ENCODE results near the gene KIAA1210. TPM values are rescaled to one million over a fixed set of nuclear protein-coding genes. Genes with fewer than 3 reads are reported as not detected.

KIAA1210 gene
- total and polyA plus RNA-seq, 9 donors: 0.04 to 1.7 (median 0.42) TPM; not detected in 1

- DNase-seq: peak; percentile 21 to 59 (median 34)
- 47 to 54% (median 51%) methylated on average over 42 of the region's 42 CpGs for WGBS, 3 donors
- Histone ChIP-seq H3K36me3 (no peaks in the 10 kb centered on the region), H3K9me3 (no peaks in the 10 kb centered on the region), H3K27ac (no peak overlapping the region), H3K4me1 (ENCODE audit: insufficient read depth) (no peaks in the 10 kb centered on the region), H3K4me3 (no peak overlapping the region), H3K27me3 (no peaks in the 10 kb centered on the region)
- TF ChIP-seq POLR2A (IDR thresholded peaks at IDR 0.05) (no peak), CTCF (IDR thresholded peaks at IDR 0.05) (no peak), EP300 (IDR thresholded peaks at IDR 0.05) (no peak)
- intact Hi-C loops (cut with DNase I): no loop called here
Measured at GRCh38 chrX:119150163-119151050, 22.8 kb upstream of the KIAA1210 start.

- H3K27me3 ChIP-seq: no peaks in the 10 kb centered on the region
- intact Hi-C loops (cut with DNase I): no loop called here
- H3K36me3 ChIP-seq: no peaks in the 10 kb centered on the region
- H3K4me1 ChIP-seq (ENCODE audit: insufficient read depth): no peaks in the 10 kb centered on the region
- TF ChIP-seq EP300 (IDR thresholded peaks at IDR 0.05) (no peak), POLR2A (IDR thresholded peaks at IDR 0.05) (no peak), CTCF (IDR thresholded peaks at IDR 0.05) (no peak)
- no peak for DNase-seq
- H3K27ac ChIP-seq: no peak overlapping the region
- WGBS, 3 donors: 67 to 79% (median 71%) methylated on average over 4 of the region's 4 CpGs
- H3K4me3 ChIP-seq: no peak overlapping the region
- H3K9me3 ChIP-seq: no peaks in the 10 kb centered on the region
Measured at GRCh38 chrX:119147486-119147885, 19.9 kb upstream of the KIAA1210 start.

GRCh38 chrX:119145241-119145653, 17.6 kb upstream of the KIAA1210 start:
- Histone ChIP-seq H3K4me1 (ENCODE audit: insufficient read depth) (no peaks in the 10 kb centered on the region), H3K9me3 (no peaks in the 10 kb centered on the region), H3K4me3 (no peak overlapping the region), H3K36me3 (no peaks in the 10 kb centered on the region), H3K27ac (no peak overlapping the region), H3K27me3 (no peaks in the 10 kb centered on the region)
- intact Hi-C loops (cut with DNase I): no loop called here
- no peak for DNase-seq
- WGBS, 3 donors: 30 to 33% (median 30%) methylated on average over 5 of the region's 5 CpGs
- no peak for TF ChIP-seq POLR2A (IDR thresholded peaks at IDR 0.05)
- peak in 1 of 3 donors; percentile 9 for TF ChIP-seq CTCF (IDR thresholded peaks at IDR 0.05)
- no peak for TF ChIP-seq EP300 (IDR thresholded peaks at IDR 0.05)

GRCh38 chrX:119134466-119134865, 6.9 kb upstream of the KIAA1210 start:
- TF ChIP-seq EP300 (IDR thresholded peaks at IDR 0.05): no peak
- no peak for TF ChIP-seq CTCF (IDR thresholded peaks at IDR 0.05)
- WGBS, 3 donors: 51 to 72% (median 52%) methylated on average over 2 of the region's 2 CpGs
- H3K4me3 ChIP-seq: no peak overlapping the region
- H3K27ac ChIP-seq: no peak overlapping the region
- intact Hi-C loops (cut with DNase I): no loop called here
- H3K4me1 ChIP-seq (ENCODE audit: insufficient read depth): no peaks in the 10 kb centered on the region
- DNase-seq: no peak
- H3K27me3 ChIP-seq: no peaks in the 10 kb centered on the region
- H3K9me3 ChIP-seq: no peaks in the 10 kb centered on the region
- no peaks in the 10 kb centered on the region for H3K36me3 ChIP-seq

Measured in ovary (tissue), 9 donors.